Muscle of leg (tissue), 16 donors: ENCODE results near the gene TRABD. TPM values are rescaled to one million over a fixed set of nuclear protein-coding genes. Genes with fewer than 3 reads are reported as not detected.
"Not testable (repeated sequence)": the region's sequence is repeated elsewhere in the genome, so short reads cannot be mapped to it uniquely, and the experiment has no call there.

Source experiments
- DNase-seq: peaks from one replicate; pipeline ENCODE4 v3.0.0; 2013
- H3K27ac ChIP-seq: one replicate; pipeline ENCODE4 v1.5.1; 2013; ENCODE audit warnings: mild to moderate bottlenecking, low read length, control low read depth
- H3K27me3 ChIP-seq: one replicate; pipeline ENCODE4 v1.6.1; 2013; ENCODE audit warnings: low read length; ENCODE audit not compliant: control insufficient read depth, insufficient read depth
- H3K36me3 ChIP-seq: one replicate; pipeline ENCODE4 v1.6.1; 2013; ENCODE audit warnings: low read length; ENCODE audit not compliant: control insufficient read depth, insufficient read depth
- H3K4me1 ChIP-seq: one replicate; pipeline ENCODE4 v1.6.1; 2013; ENCODE audit warnings: low read length; ENCODE audit not compliant: control insufficient read depth, insufficient read depth
- H3K4me3 ChIP-seq: one replicate; pipeline ENCODE4 v1.5.1; 2013; ENCODE audit warnings: low read length, control low read depth
- H3K9me3 ChIP-seq: replicated peaks from 2 replicates; pipeline ENCODE4 v1.6.1; 2013; ENCODE audit warnings: low read depth, low read length; ENCODE audit not compliant: control insufficient read depth
- WGBS: methylation state at CpG from one replicate; pipeline ENCODE4 v1.1.5; 2013; ENCODE audit warnings: missing lambda C conversion rate; ENCODE audit not compliant: insufficient coverage; 5-methylcytosine and 5-hydroxymethylcytosine counted together
- long read RNA-seq, 11 donors: transcript quantifications; one replicate each; lab custom pipeline, GENCODE V29; 2026
- polyA plus RNA-seq, 8 donors: library from polyadenylated mRNA; unstranded; fragments of 120-200 nt; gene quantifications; one replicate each; pipeline versions ENCODE4 v1.2.1 to v1.2.3, GENCODE V29; 2013; ENCODE audit warnings: inconsistent platforms in 1 of 8, low replicate concordance in 1 of 8; ENCODE audit not compliant: insufficient read length in 8 of 8, insufficient read depth in 1 of 8
- total RNA-seq: library from RNA; stranded (reverse); fragments of 120-200 nt; gene quantifications from one replicate; pipeline ENCODE4 v1.2.4, GENCODE V29; 2013

Gene TRABD
- 10.5 TPM for total RNA-seq
- 10 to 100 TPM; 16.7 to 28.5 (median 19.8) TPM for polyA plus RNA-seq
- long read RNA-seq, donor 1, partial matches to known transcripts, result 0 of 4 reads
- long read RNA-seq, donor 1, other reads (novel, unspliced or antisense), result 0 of 4 reads
- long read RNA-seq, donor 2, result 0 reads
- long read RNA-seq, donor 3, partial matches to known transcripts, result 0 of 8 reads
- long read RNA-seq, donor 3, other reads (novel, unspliced or antisense), result 0 of 8 reads
- long read RNA-seq, donor 4, partial matches to known transcripts, result 0 of 6 reads
- long read RNA-seq, donor 4, other reads (novel, unspliced or antisense), result 0 of 6 reads
- long read RNA-seq, donor 5, partial matches to known transcripts, result 0 of 9 reads
- long read RNA-seq, donor 5, other reads (novel, unspliced or antisense), result 0 of 9 reads
- long read RNA-seq, donor 6, transcript TRABD-205 (9 exons, 2,404 nt), result major isoform, 5 of 23 reads
- long read RNA-seq, donor 6, partial matches to known transcripts, result 12 of 23 reads
- long read RNA-seq, donor 6, other reads (novel, unspliced or antisense), result 0 of 23 reads
- long read RNA-seq, donor 7, transcript TRABD-202 (10 exons, 2,272 nt), result major isoform, 6 of 8 reads
- long read RNA-seq, donor 7, partial matches to known transcripts, result 0 of 8 reads
- long read RNA-seq, donor 7, other reads (novel, unspliced or antisense), result 0 of 8 reads
- long read RNA-seq, donor 8, partial matches to known transcripts, result 0 of 2 reads
- long read RNA-seq, donor 8, other reads (novel, unspliced or antisense), result 0 of 2 reads
- long read RNA-seq, donor 9, partial matches to known transcripts, result 0 of 3 reads
- long read RNA-seq, donor 9, other reads (novel, unspliced or antisense), result 0 of 3 reads
- long read RNA-seq, donor 10, partial matches to known transcripts, result 12 of 16 reads
- long read RNA-seq, donor 10, other reads (novel, unspliced or antisense), result 0 of 16 reads
- long read RNA-seq, donor 11, partial matches to known transcripts, result 0 of 6 reads
- long read RNA-seq, donor 11, other reads (novel, unspliced or antisense), result 0 of 6 reads

DNA sequence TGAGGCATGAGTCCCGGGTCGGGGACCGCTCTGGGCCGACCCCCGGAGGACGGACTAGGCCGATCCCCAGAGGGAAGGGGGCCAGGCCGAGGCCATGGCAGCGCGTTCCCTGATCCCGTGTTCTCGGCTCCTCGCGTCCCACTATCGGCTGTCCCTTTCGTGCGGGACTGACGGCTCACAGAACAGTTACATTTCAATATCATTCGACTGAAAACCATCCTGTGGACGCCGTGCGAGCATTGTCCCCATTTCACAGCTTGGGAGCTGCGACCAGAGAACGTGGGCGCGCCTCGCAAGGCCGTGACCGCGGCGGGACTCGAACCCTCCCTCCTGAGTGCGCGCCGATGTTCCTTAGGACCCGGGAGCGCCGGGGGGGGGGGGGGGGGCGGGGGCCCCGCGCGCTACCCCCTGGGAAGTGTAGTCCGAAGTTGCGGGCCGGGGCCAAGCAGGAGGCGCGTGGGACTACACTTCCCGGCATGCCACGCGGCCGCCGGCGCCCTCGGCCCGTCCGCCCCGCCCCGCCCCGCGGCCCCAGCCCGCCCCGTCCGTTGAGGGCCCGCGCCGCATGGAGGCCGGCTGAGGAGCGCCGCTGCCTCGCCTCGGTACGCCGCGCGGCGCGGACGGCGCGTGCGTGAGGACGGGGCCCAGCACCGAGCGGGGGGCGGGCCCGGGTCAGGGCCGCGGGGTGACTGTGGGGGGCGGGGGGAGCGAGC, at the start of gene TRABD:
TRABD (plus strand) TSS at position 539 of the 713 bp plus-strand sequence. CDS start 7,148 bp downstream, outside the sequence.
- no peaks in the 10 kb centered on the region for H3K9me3 ChIP-seq
- H3K27me3 ChIP-seq, result no peaks in the 10 kb centered on the region
- H3K4me3 ChIP-seq, result peak within 1 kb of the TSS; percentile 53
- DNase-seq, result peak; percentile 96
- 3% methylated on average over 41 of the region's 90 CpGs for WGBS
- H3K27ac ChIP-seq, result no peak within 1 kb of the TSS
- no peaks in the 10 kb centered on the region for H3K36me3 ChIP-seq
- H3K4me1 ChIP-seq, result peaks cover 46% of the 10 kb centered on the region

DNA sequence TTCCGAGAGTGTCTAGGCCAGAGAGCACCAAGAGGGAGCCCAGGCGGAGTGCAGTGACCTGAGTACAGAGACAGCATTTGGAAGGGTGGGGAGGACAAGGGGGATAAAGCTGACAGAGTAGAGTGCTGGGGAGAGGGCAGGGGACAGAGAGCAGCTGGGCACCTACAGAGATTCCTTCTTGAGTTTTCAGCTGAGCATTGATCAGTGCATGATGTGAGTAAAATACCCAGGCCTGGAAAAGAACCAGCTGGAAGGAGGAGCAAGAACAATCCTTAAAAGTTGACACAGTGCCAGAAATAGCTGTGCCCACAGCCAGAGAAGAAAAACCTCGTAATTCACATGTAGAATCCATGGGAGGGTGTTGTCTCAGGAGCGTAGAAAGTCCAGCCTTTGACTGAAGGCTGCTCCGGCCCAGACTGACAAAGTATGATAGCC, 49.1 kb upstream of the TRABD start:
- H3K27me3 ChIP-seq, result no peaks in the 10 kb centered on the region
- peaks cover 3% of the 10 kb centered on the region for H3K4me1 ChIP-seq
- H3K36me3 ChIP-seq, result no peaks in the 10 kb centered on the region
- H3K9me3 ChIP-seq, result no peaks in the 10 kb centered on the region
- no peak overlapping the region for H3K27ac ChIP-seq
- DNase-seq, result no peak
- no peak overlapping the region for H3K4me3 ChIP-seq
- 65% methylated on average over 2 of the region's 5 CpGs for WGBS

DNA sequence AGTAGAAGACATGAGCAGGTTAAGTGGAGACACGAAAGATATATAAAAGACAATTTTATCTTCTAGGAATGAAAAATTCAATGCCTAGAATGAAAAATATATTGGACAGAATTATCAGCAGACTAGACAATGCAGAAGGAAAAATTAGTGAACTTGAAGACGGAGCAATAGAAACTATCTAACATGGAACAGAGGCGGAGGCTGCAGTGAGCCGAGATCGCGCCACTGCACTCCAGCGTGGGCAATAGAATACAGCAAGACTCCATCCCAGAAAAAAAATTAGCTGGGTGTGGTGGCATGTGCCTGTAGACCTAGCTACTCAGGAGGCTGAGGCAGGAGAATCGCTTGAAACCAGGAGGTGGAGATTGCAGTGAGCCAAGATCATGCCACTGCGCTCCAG, 48.4 kb upstream of the TRABD start:
- DNase-seq, H3K36me3 ChIP-seq: not testable (repeated sequence)
- WGBS, result 100% methylated on average over 1 of the region's 9 CpGs

GRCh38 chr22:50138041-50138440, 47.7 kb upstream of the TRABD start:
- WGBS, result 73% methylated on average over 4 of the region's 4 CpGs
- DNase-seq, result no peak
- no peak overlapping the region for H3K4me3 ChIP-seq

More for the DNA sequence above, 48.4 kb upstream of the TRABD start:
- H3K4me1 ChIP-seq, H3K4me3 ChIP-seq, H3K27ac ChIP-seq, H3K9me3 ChIP-seq, H3K27me3 ChIP-seq: not testable (repeated sequence)

DNA sequence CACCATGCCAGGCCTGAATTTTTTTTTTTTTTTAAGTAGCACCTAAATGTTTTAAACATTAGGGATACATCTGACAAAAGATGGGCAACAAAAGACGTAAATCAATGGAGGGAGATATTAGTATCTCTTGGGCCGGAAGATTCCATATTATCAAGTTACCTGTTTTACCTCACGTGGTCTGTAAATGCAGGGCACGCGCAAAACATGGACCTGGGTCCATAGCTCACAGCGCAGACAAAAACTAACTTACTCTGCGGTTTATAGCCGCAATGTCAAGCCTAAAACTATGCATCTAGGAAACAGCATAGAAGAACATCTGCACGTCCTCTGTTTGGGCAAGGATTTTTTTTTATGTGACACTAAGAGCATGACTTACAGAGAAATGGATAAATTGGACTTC, 46.7 kb upstream of the TRABD start:
- H3K4me1 ChIP-seq, result peaks cover 3% of the 10 kb centered on the region
- H3K9me3 ChIP-seq, result no peaks in the 10 kb centered on the region
- H3K27me3 ChIP-seq, result peaks cover 11% of the 10 kb centered on the region
- H3K27ac ChIP-seq, result no peak overlapping the region
- no peaks in the 10 kb centered on the region for H3K36me3 ChIP-seq
- 79% methylated on average over 7 of the region's 9 CpGs for WGBS
- DNase-seq, result no peak
- H3K4me3 ChIP-seq, result no peak overlapping the region

More at GRCh38 chr22:50138041-50138440, 47.7 kb upstream of the TRABD start:
- Histone ChIP-seq H3K36me3 (no peaks in the 10 kb centered on the region), H3K27me3 (peaks cover 8% of the 10 kb centered on the region), H3K9me3 (no peaks in the 10 kb centered on the region), H3K4me1 (peaks cover 3% of the 10 kb centered on the region), H3K27ac (no peak overlapping the region)

- H3K4me3 ChIP-seq, result no peak overlapping the region
- WGBS, result 54% methylated on average over 4 of the region's 15 CpGs
- DNase-seq, result no peak
- H3K9me3 ChIP-seq, result no peaks in the 10 kb centered on the region
- no peaks in the 10 kb centered on the region for H3K36me3 ChIP-seq
- peaks cover 11% of the 10 kb centered on the region for H3K27me3 ChIP-seq
- H3K4me1 ChIP-seq, result peaks cover 3% of the 10 kb centered on the region
- H3K27ac ChIP-seq, result no peak overlapping the region
Observed at GRCh38 chr22:50139843-50140415, 45.8 kb upstream of the TRABD start.

- Histone ChIP-seq H3K27me3 (peaks cover 12% of the 10 kb centered on the region), H3K36me3 (no peaks in the 10 kb centered on the region), H3K4me3 (no peak overlapping the region), H3K27ac (no peak overlapping the region), H3K9me3 (no peaks in the 10 kb centered on the region), H3K4me1 (peaks cover 3% of the 10 kb centered on the region)
- WGBS, result no CpG with 5 or more reads among the region's 3 CpGs
- DNase-seq, result no peak
Observed at GRCh38 chr22:50140615-50141014, 45.1 kb upstream of the TRABD start.

DNA sequence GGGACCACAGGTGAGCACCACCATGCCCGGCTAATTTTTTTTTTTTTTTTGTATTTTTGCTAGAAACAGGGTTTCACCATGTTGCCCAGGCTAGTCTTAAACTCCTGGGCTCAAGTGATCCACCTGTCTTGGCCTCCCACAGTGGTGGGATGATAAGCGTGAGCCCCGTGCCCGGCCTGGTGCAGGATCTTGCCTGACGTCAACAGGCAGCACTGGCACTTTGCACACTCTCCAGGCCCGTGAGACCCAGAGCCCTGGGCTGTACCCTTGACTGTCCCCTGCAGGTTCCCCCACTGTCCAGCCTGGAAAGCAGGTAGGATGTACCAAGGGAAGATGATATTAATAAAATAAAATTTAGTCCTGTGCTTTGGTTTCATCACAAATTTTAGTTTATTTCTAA, 44.3 kb upstream of the TRABD start:
- 100% methylated on average over 1 of the region's 6 CpGs for WGBS
- Histone ChIP-seq H3K27ac (no peak overlapping the region), H3K27me3 (peaks cover 16% of the 10 kb centered on the region), H3K4me3 (no peak overlapping the region), H3K9me3 (no peaks in the 10 kb centered on the region), H3K4me1 (peaks cover 10% of the 10 kb centered on the region), H3K36me3 (no peaks in the 10 kb centered on the region)
- DNase-seq, result no peak

DNA sequence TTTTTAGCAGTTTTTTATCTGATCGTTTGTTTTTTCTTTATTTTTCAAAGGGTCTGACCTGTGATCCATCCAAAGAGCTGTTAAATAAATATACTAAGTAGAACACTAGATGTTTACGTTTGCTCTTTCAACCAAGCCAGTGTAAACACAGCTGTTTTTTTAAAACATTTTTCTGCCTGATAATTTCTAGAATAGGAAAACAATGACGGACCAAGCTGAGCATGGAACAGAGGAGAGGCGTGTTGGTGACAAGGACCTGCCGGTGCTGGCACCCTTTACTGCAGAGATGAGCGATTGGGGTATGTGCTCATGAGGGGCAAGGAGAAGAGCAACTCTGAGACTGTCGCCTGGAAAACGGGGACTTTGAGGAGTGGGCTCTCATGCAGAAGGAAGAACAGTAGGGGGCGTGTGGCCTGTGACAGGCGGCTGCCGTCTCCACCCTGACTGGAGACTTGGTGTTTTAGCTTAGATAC, 43.8 kb upstream of the TRABD start:
- Histone ChIP-seq H3K36me3 (no peaks in the 10 kb centered on the region), H3K27ac (no peak overlapping the region), H3K4me1 (peaks cover 11% of the 10 kb centered on the region), H3K4me3 (no peak overlapping the region), H3K27me3 (peaks cover 18% of the 10 kb centered on the region), H3K9me3 (no peaks in the 10 kb centered on the region)
- DNase-seq, result no peak
- WGBS, result 17% methylated on average over 9 of the region's 11 CpGs
